ENCODE results near the gene UBAP2.
"Not testable (repeated sequence)": the region's sequence is repeated elsewhere in the genome, so short reads cannot be mapped to it uniquely, and the experiment has no call there.

Gene UBAP2

GRCh38 chr9:34046784-34047379, 1.8 kb downstream of the UBAP2 start:
- H3K4me2 ChIP-seq (ENCODE audit: low read length) = peak overlapping the region; percentile 91

GRCh38 chr9:34045903-34046302, 2.8 kb downstream of the UBAP2 start:
- TF ChIP-seq EZH2 (IDR thresholded peaks at IDR 0.05; ENCODE audit: borderline replicate concordance, low read length) = no peak
- no peak for TF ChIP-seq CTCF (IDR thresholded peaks at IDR 0.05; ENCODE audit: low read length)
- no peaks in the 10 kb centered on the region for H3K27me3 ChIP-seq (ENCODE audit: insufficient read depth, low read length)
- no peak overlapping the region for H3K27ac ChIP-seq (ENCODE audit: low read depth, low read length, poor library complexity, severe bottlenecking)
- no peak overlapping the region for H2AFZ ChIP-seq (ENCODE audit: low read length)
- H3K9me2 ChIP-seq (ENCODE audit: low read depth, low read length) = no peaks in the 10 kb centered on the region
- H3F3A ChIP-seq (ENCODE audit: insufficient read depth, low read length) = no peaks in the 10 kb centered on the region
- peaks cover 36% of the 10 kb centered on the region for H3K4me1 ChIP-seq (ENCODE audit: insufficient read depth, low read length, severe bottlenecking)
- H3K9ac ChIP-seq (ENCODE audit: low read length) = no peak overlapping the region
- no peaks in the 10 kb centered on the region for H4K20me1 ChIP-seq (ENCODE audit: insufficient read depth, low read length)
- H3K36me3 ChIP-seq (ENCODE audit: insufficient read depth, low read length) = peaks cover 33% of the 10 kb centered on the region
- H3K9me3 ChIP-seq (ENCODE audit: low read length) = no peaks in the 10 kb centered on the region
- H3K4me2 ChIP-seq (ENCODE audit: low read length) = peak overlapping the region; percentile 5
- peak overlapping the region; percentile 86 for H3K4me3 ChIP-seq (ENCODE audit: low read depth, low read length, poor library complexity, severe bottlenecking)
- peaks cover 75% of the 10 kb centered on the region for H3K79me2 ChIP-seq (ENCODE audit: insufficient read depth, low read length)

More at GRCh38 chr9:34046784-34047379, 1.8 kb downstream of the UBAP2 start:
- Histone ChIP-seq H3K4me3 (ENCODE audit: low read depth, low read length, poor library complexity, severe bottlenecking) (peak overlapping the region; percentile 86), H3K27me3 (ENCODE audit: insufficient read depth, low read length) (no peaks in the 10 kb centered on the region), H3K79me2 (ENCODE audit: insufficient read depth, low read length) (peaks cover 67% of the 10 kb centered on the region), H3K27ac (ENCODE audit: low read depth, low read length, poor library complexity, severe bottlenecking) (no peak overlapping the region), H2AFZ (ENCODE audit: low read length) (no peak overlapping the region), H3K4me1 (ENCODE audit: insufficient read depth, low read length, severe bottlenecking) (peaks cover 36% of the 10 kb centered on the region), H3K9ac (ENCODE audit: low read length) (peak overlapping the region; percentile 88), H4K20me1 (ENCODE audit: insufficient read depth, low read length) (no peaks in the 10 kb centered on the region), H3K9me3 (ENCODE audit: low read length) (no peaks in the 10 kb centered on the region), H3K9me2 (ENCODE audit: low read depth, low read length) (no peaks in the 10 kb centered on the region), H3F3A (ENCODE audit: insufficient read depth, low read length) (no peaks in the 10 kb centered on the region), H3K36me3 (ENCODE audit: insufficient read depth, low read length) (peaks cover 24% of the 10 kb centered on the region)
- TF ChIP-seq EZH2 (IDR thresholded peaks at IDR 0.05; ENCODE audit: borderline replicate concordance, low read length) = no peak

GRCh38 chr9:34042074-34042473, 6.6 kb downstream of the UBAP2 start:
- not testable (repeated sequence) for H3K27ac ChIP-seq (ENCODE audit: low read depth, low read length, poor library complexity, severe bottlenecking); H4K20me1 ChIP-seq (ENCODE audit: insufficient read depth, low read length); H3K4me2 ChIP-seq (ENCODE audit: low read length); H3K27me3 ChIP-seq (ENCODE audit: insufficient read depth, low read length); H3K9ac ChIP-seq (ENCODE audit: low read length); H3K9me3 ChIP-seq (ENCODE audit: low read length); H2AFZ ChIP-seq (ENCODE audit: low read length); H3K9me2 ChIP-seq (ENCODE audit: low read depth, low read length); H3K4me3 ChIP-seq (ENCODE audit: low read depth, low read length, poor library complexity, severe bottlenecking); H3F3A ChIP-seq (ENCODE audit: insufficient read depth, low read length)
- H3K4me1 ChIP-seq (ENCODE audit: insufficient read depth, low read length, severe bottlenecking) = peaks cover 19% of the 10 kb centered on the region
- peaks cover 83% of the 10 kb centered on the region for H3K79me2 ChIP-seq (ENCODE audit: insufficient read depth, low read length)
- peaks cover 59% of the 10 kb centered on the region for H3K36me3 ChIP-seq (ENCODE audit: insufficient read depth, low read length)

- not testable (repeated sequence) for H3F3A ChIP-seq (ENCODE audit: insufficient read depth, low read length); H3K4me1 ChIP-seq (ENCODE audit: insufficient read depth, low read length, severe bottlenecking); H3K4me2 ChIP-seq (ENCODE audit: low read length); H3K4me3 ChIP-seq (ENCODE audit: low read depth, low read length, poor library complexity, severe bottlenecking); H3K9me2 ChIP-seq (ENCODE audit: low read depth, low read length); H3K9me3 ChIP-seq (ENCODE audit: low read length); H3K27ac ChIP-seq (ENCODE audit: low read depth, low read length, poor library complexity, severe bottlenecking); H3K27me3 ChIP-seq (ENCODE audit: insufficient read depth, low read length); H4K20me1 ChIP-seq (ENCODE audit: insufficient read depth, low read length); H3K9ac ChIP-seq (ENCODE audit: low read length); H2AFZ ChIP-seq (ENCODE audit: low read length)
- Histone ChIP-seq H3K79me2 (ENCODE audit: insufficient read depth, low read length) (peaks cover 81% of the 10 kb centered on the region), H3K36me3 (ENCODE audit: insufficient read depth, low read length) (peaks cover 64% of the 10 kb centered on the region)
Observed at GRCh38 chr9:34038851-34039250, 9.8 kb downstream of the UBAP2 start.

Measured in OCI-LY1 (cell line).